Loucy (cell line): Measurements from ENCODE around the gene FAT1.

ENCODE experiments used
- H2AFZ ChIP-seq: fragments of 200-600 bp; sonication (generic); 2 replicates; pipeline ENCODE4 v1.6.0; 2016; ENCODE audit warnings: antibody characterized with exemption, mild to moderate bottlenecking, low read length, moderate library complexity
- H3F3A ChIP-seq: fragments of 200-600 bp; 2 replicates; pipeline ENCODE4 v1.6.0; 2016; ENCODE audit warnings: antibody characterized with exemption, low read depth, mild to moderate bottlenecking
- H3K27me3 ChIP-seq: fragments of 200-600 bp; sonication (generic); 2 replicates; pipeline ENCODE4 v1.6.1; 2014; ENCODE audit warnings: low read length, mild to moderate bottlenecking; ENCODE audit not compliant: insufficient read depth, poor library complexity, severe bottlenecking
- H3K36me3 ChIP-seq: fragments of 200-600 bp; sonication (generic); 2 replicates; pipeline ENCODE4 v1.6.1; 2016; ENCODE audit warnings: low read length; ENCODE audit not compliant: insufficient read depth
- H3K4me1 ChIP-seq: fragments of 200-600 bp; sonication (generic); 2 replicates; pipeline ENCODE4 v1.5.1; 2014; ENCODE audit warnings: low read length, mild to moderate bottlenecking; ENCODE audit not compliant: insufficient read depth, poor library complexity, severe bottlenecking
- H3K4me2 ChIP-seq: fragments of 200-600 bp; sonication (generic); 2 replicates; pipeline ENCODE4 v1.6.0; 2014; ENCODE audit warnings: antibody characterized with exemption, low read length, low read depth, mild to moderate bottlenecking; ENCODE audit not compliant: poor library complexity, severe bottlenecking
- H3K4me3 ChIP-seq: fragments of 200-600 bp; sonication (generic); 2 replicates; pipeline ENCODE4 v1.5.1; 2014; ENCODE audit warnings: low read length, mild to moderate bottlenecking, mixed read lengths; ENCODE audit not compliant: poor library complexity, severe bottlenecking
- H3K79me2 ChIP-seq: fragments of 200-600 bp; sonication (generic); 2 replicates; pipeline ENCODE4 v1.6.1; 2014; ENCODE audit warnings: low read length; ENCODE audit not compliant: insufficient read depth
- H3K9ac ChIP-seq: fragments of 200-600 bp; sonication (generic); 2 replicates; pipeline ENCODE4 v1.6.0; 2014; ENCODE audit warnings: mild to moderate bottlenecking, low read depth, low read length, moderate library complexity; ENCODE audit not compliant: poor library complexity, severe bottlenecking
- H3K9me2 ChIP-seq: fragments of 200-600 bp; sonication (generic); replicated peaks from 2 replicates; pipeline ENCODE4 v1.6.1; 2016; ENCODE audit warnings: low read depth, low read length, mixed read lengths
- H3K9me3 ChIP-seq: fragments of 200-600 bp; sonication (generic); 2 replicates; pipeline ENCODE4 v1.6.1; 2014; ENCODE audit warnings: mild to moderate bottlenecking, antibody characterized with exemption, low read length, low read depth; ENCODE audit not compliant: insufficient read depth
- H4K20me1 ChIP-seq: fragments of 200-600 bp; sonication (generic); 2 replicates; pipeline ENCODE4 v1.6.0; 2014; ENCODE audit warnings: antibody characterized with exemption, low read length, mild to moderate bottlenecking; ENCODE audit not compliant: insufficient read depth, poor library complexity, severe bottlenecking
- CTCF ChIP-seq: fragments of 200-600 bp; sonication (generic); conservative IDR thresholded peaks from 2 replicates; pipeline ENCODE4 v1.5.1; 2014; ENCODE audit warnings: mild to moderate bottlenecking, antibody characterized with exemption, low read length
- EZH2phosphoT487 ChIP-seq: fragments of 200-600 bp; IDR thresholded peaks from 2 replicates; pipeline ENCODE4 v1.6.1; 2018; ENCODE audit warnings: antibody characterized with exemption, mild to moderate bottlenecking, moderate library complexity, borderline replicate concordance

FAT1 gene

GRCh38 chr4:186738421-186738820, 14.8 kb upstream of the FAT1 start:
- Histone ChIP-seq H3K27me3 (no peaks in the 10 kb centered on the region), H3K9me3 (no peaks in the 10 kb centered on the region), H3K4me2 (no peak overlapping the region), H4K20me1 (no peaks in the 10 kb centered on the region), H2AFZ (no peak overlapping the region), H3K9me2 (no peaks in the 10 kb centered on the region), H3K4me3 (no peak overlapping the region), H3K36me3 (no peaks in the 10 kb centered on the region), H3K79me2 (no peaks in the 10 kb centered on the region), H3F3A (no peaks in the 10 kb centered on the region), H3K4me1 (no peaks in the 10 kb centered on the region), H3K9ac (no peak overlapping the region)
- TF ChIP-seq EZH2phosphoT487 (no peak), CTCF (no peak)

GRCh38 chr4:186737427-186737826, 13.8 kb upstream of the FAT1 start:
- Histone ChIP-seq H3K4me2 (no peak overlapping the region), H3K79me2 (no peaks in the 10 kb centered on the region), H3K9me3 (no peaks in the 10 kb centered on the region), H4K20me1 (no peaks in the 10 kb centered on the region), H2AFZ (no peak overlapping the region), H3K27me3 (no peaks in the 10 kb centered on the region), H3K36me3 (no peaks in the 10 kb centered on the region), H3F3A (no peaks in the 10 kb centered on the region), H3K4me3 (no peak overlapping the region), H3K4me1 (no peaks in the 10 kb centered on the region), H3K9ac (no peak overlapping the region), H3K9me2 (no peaks in the 10 kb centered on the region)
- TF ChIP-seq EZH2phosphoT487 (no peak), CTCF (no peak)

GRCh38 chr4:186736466-186736865, 12.8 kb upstream of the FAT1 start:
- H3K4me3 ChIP-seq = no peak overlapping the region
- no peak overlapping the region for H3K9ac ChIP-seq
- H2AFZ ChIP-seq = no peak overlapping the region
- H3K79me2 ChIP-seq = no peaks in the 10 kb centered on the region
- H3K27me3 ChIP-seq = no peaks in the 10 kb centered on the region
- no peak overlapping the region for H3K4me2 ChIP-seq
- H3F3A ChIP-seq = no peaks in the 10 kb centered on the region
- no peaks in the 10 kb centered on the region for H3K9me2 ChIP-seq
- TF ChIP-seq CTCF (no peak), EZH2phosphoT487 (no peak)
- H4K20me1 ChIP-seq = no peaks in the 10 kb centered on the region
- no peaks in the 10 kb centered on the region for H3K4me1 ChIP-seq
- H3K9me3 ChIP-seq = no peaks in the 10 kb centered on the region
- H3K36me3 ChIP-seq = no peaks in the 10 kb centered on the region
